ENCODE results near the gene IL17RD. TPM values are rescaled to one million over a fixed set of nuclear protein-coding genes. Genes with fewer than 3 reads are reported as not detected.

IL17RD gene
- total and polyA plus RNA-seq, 2 experiments from 2014 or later, result 10.7 to 104 TPM

GRCh38 chr3:57079474-57079831, 85.7 kb downstream of the IL17RD start (continued):
- TF ChIP-seq ZNF462 (CRISPR knock-in tag; IDR thresholded peaks at IDR 0.05), result no peak
- TF ChIP-seq EZH2 (IDR thresholded peaks at IDR 0.05; ENCODE audit: low read depth, unreplicated experiment), result no peak
- no peak for TF ChIP-seq POLR2AphosphoS5 (IDR thresholded peaks at IDR 0.05; ENCODE audit: low read depth)
- TF ChIP-seq CTCF (conservative IDR thresholded peaks at IDR 0.05; ENCODE audit: low read depth in 2 of 2), result no peak

- 0 out of 2 replicates have a peak, but pooled peaks cover 3% of the 10 kb centered on the region for H3F3A ChIP-seq (replicated peaks; ENCODE audit: low read depth)
- no peaks in the 10 kb centered on the region; the same call in 2 of the 3 replicates for H3K9me3 Mint-ChIP-seq
- no peak overlapping the region for H3K27ac ChIP-seq (ENCODE audit: low read depth)
- H3K9me2 ChIP-seq (ENCODE audit: insufficient read depth), result no peaks in the 10 kb centered on the region
- no peaks in the 10 kb centered on the region for H3K36me3 Mint-ChIP-seq (ENCODE audit: low read depth)
- peak; percentile 73 for ATAC-seq
- H3K4me1 ChIP-seq (ENCODE audit: insufficient read depth), result peaks cover 9% of the 10 kb centered on the region
- no peaks in the 10 kb centered on the region for H3K79me2 ChIP-seq (replicated peaks; ENCODE audit: insufficient read depth)
- peak overlapping the region; percentile 96 for H3K4me2 ChIP-seq
- peak; percentile 88 for DNase-seq (ENCODE audit: low spot score)
- no peak overlapping the region for H3K27ac Mint-ChIP-seq
- peaks cover 24% of the 10 kb centered on the region for H3K27me3 Mint-ChIP-seq (ENCODE audit: insufficient read depth, low read depth, poor library complexity)
- H2AFZ ChIP-seq, result peak overlapping the region; percentile 90
- H3K36me3 ChIP-seq (ENCODE audit: insufficient read depth), result no peaks in the 10 kb centered on the region
- H3K4me3 Mint-ChIP-seq, result peak overlapping the region; percentile 74
- peak overlapping the region; percentile 93 for H3K4me3 ChIP-seq
- H4K20me1 ChIP-seq (replicated peaks; ENCODE audit: insufficient read depth), result peaks cover 8% of the 10 kb centered on the region
- peaks cover 26% of the 10 kb centered on the region for H3K27me3 ChIP-seq (ENCODE audit: insufficient read depth)
- peaks cover 10% of the 10 kb centered on the region for H3K4me1 Mint-ChIP-seq
- TF ChIP-seq CTCF (conservative IDR thresholded peaks at IDR 0.05; ENCODE audit: low read depth in 2 of 2), result peak in 1 of 2 experiments; percentile 50; a peak in 2 of 4 replicates
- no peak for TF ChIP-seq JUNB (IDR thresholded peaks at IDR 0.05; ENCODE audit: unreplicated experiment)
- no peak for TF ChIP-seq ZNF331 (CRISPR knock-in tag; IDR thresholded peaks at IDR 0.05; ENCODE audit: low read depth)
- no peak for TF ChIP-seq NANOG (IDR thresholded peaks at IDR 0.05; ENCODE audit: borderline replicate concordance)
- no peak for TF ChIP-seq ZNF114 (CRISPR knock-in tag; IDR thresholded peaks at IDR 0.05)
- peak; percentile 49; the same call in 1 of the 2 replicates for TF ChIP-seq POLR2AphosphoS5 (IDR thresholded peaks at IDR 0.05; ENCODE audit: low read depth)
- no peak for TF ChIP-seq EZH2phosphoT487 (IDR thresholded peaks at IDR 0.05; ENCODE audit: unreplicated experiment)
- TF ChIP-seq EZH2 (IDR thresholded peaks at IDR 0.05; ENCODE audit: low read depth, unreplicated experiment), result no peak
- TF ChIP-seq ETS1 (IDR thresholded peaks at IDR 0.05), result 0 out of 2 replicates have a peak, but pooled peaks have one; percentile 38
- no peak for TF ChIP-seq STAT1 (IDR thresholded peaks at IDR 0.05; ENCODE audit: unreplicated experiment)
These were observed 86.3 kb downstream of the IL17RD start for GRCh38 chr3:57078635-57079473.
